Hepatocyte (in vitro differentiated cells): ENCODE measurements around the gene ARHGAP6. TPM values are rescaled to one million over a fixed set of nuclear protein-coding genes. Genes with fewer than 3 reads are reported as not detected.

Source experiments
- DNase-seq: peaks from one replicate; pipeline ENCODE4 v3.0.0-alpha.2; 2016; ENCODE audit warnings: low spot score
- H2AFZ ChIP-seq: fragments of 200-600 bp; sonication (generic); 2 replicates; pipeline ENCODE4 v1.6.0; 2016; ENCODE audit warnings: antibody characterized with exemption, mild to moderate bottlenecking
- H3K27ac ChIP-seq: fragments of 200-600 bp; sonication (generic); 2 replicates; pipeline ENCODE4 v1.5.1; 2016; ENCODE audit warnings: mild to moderate bottlenecking
- H3K27me3 ChIP-seq: fragments of 200-600 bp; sonication (generic); 2 replicates; pipeline ENCODE4 v1.6.1; 2016
- H3K36me3 ChIP-seq: fragments of 200-600 bp; sonication (generic); replicated peaks from 2 replicates; pipeline ENCODE4 v1.5.1; 2016; ENCODE audit warnings: low read depth; ENCODE audit not compliant: insufficient read depth
- H3K4me1 ChIP-seq: fragments of 200-600 bp; sonication (generic); 2 replicates; pipeline ENCODE4 v1.5.1; 2016; ENCODE audit warnings: mild to moderate bottlenecking, moderate library complexity; ENCODE audit not compliant: insufficient read depth
- H3K4me2 ChIP-seq: fragments of 200-600 bp; sonication (generic); 2 replicates; pipeline ENCODE4 v1.6.0; 2016
- H3K4me3 ChIP-seq: fragments of 200-600 bp; sonication (generic); 2 replicates; pipeline ENCODE4 v1.5.1; 2016; ENCODE audit warnings: mild to moderate bottlenecking
- H3K79me2 ChIP-seq: fragments of 200-600 bp; sonication (generic); 2 replicates; pipeline ENCODE4 v1.6.0; 2017; ENCODE audit warnings: mild to moderate bottlenecking
- H3K9me2 ChIP-seq: fragments of 200-600 bp; sonication (generic); replicated peaks from 2 replicates; pipeline ENCODE4 v1.6.0; 2017; ENCODE audit warnings: mild to moderate bottlenecking; ENCODE audit not compliant: insufficient read depth
- H3K9me3 ChIP-seq: fragments of 200-600 bp; sonication (generic); 2 replicates; pipeline ENCODE4 v1.5.1; 2016; ENCODE audit warnings: low read depth, mild to moderate bottlenecking
- H4K20me1 ChIP-seq: fragments of 200-600 bp; sonication (generic); 2 replicates; pipeline ENCODE4 v1.6.0; 2016; ENCODE audit warnings: mild to moderate bottlenecking; ENCODE audit not compliant: insufficient read depth, poor library complexity, severe bottlenecking
- EZH2 ChIP-seq: fragments of 200-600 bp; sonication (generic); IDR thresholded peaks from 2 replicates; pipeline ENCODE4 v1.6.1; 2016; ENCODE audit warnings: antibody characterized with exemption, mild to moderate bottlenecking, borderline replicate concordance
- EZH2phosphoT487 ChIP-seq: fragments of 200-600 bp; sonication (generic); IDR thresholded peaks from one replicate; pipeline ENCODE4 v1.6.1; 2018; ENCODE audit warnings: antibody characterized with exemption, mild to moderate bottlenecking, low read depth, moderate library complexity; ENCODE audit not compliant: unreplicated experiment, severe bottlenecking
- WGBS: methylation state at CpG from one replicate; pipeline ENCODE4 v1.1.6; 2016; ENCODE audit warnings: low lambda C conversion rate; ENCODE audit errors: missing lambda C conversion rate; 5-methylcytosine and 5-hydroxymethylcytosine counted together
- polyA plus RNA-seq: library from polyadenylated mRNA; unstranded; fragments of >200 nt; fragmentation: Nextera tagmentation; extraction: Ambion mirVana; gene quantifications from 2 replicates; pipeline ENCODE4 v1.2.1, GENCODE V29; 2016
- total RNA-seq: library from RNA; depleted of rRNA; stranded (reverse); fragments of >200 nt; gene quantifications from 2 replicates; pipeline ENCODE4 v1.2.3, GENCODE V29; 2014
- TF ChIP-seq, protein P1 (sequence below): fragments of 200-600 bp; sonication (generic); IDR thresholded peaks from 2 replicates; pipeline ENCODE4 v1.5.1; 2016; ENCODE audit warnings: antibody characterized with exemption, mild to moderate bottlenecking; ENCODE audit not compliant: poor library complexity

The ARHGAP6 gene
- total and polyA plus RNA-seq, 2 experiments from 2014 or later: 4.9 to 6.9 TPM

DNA sequence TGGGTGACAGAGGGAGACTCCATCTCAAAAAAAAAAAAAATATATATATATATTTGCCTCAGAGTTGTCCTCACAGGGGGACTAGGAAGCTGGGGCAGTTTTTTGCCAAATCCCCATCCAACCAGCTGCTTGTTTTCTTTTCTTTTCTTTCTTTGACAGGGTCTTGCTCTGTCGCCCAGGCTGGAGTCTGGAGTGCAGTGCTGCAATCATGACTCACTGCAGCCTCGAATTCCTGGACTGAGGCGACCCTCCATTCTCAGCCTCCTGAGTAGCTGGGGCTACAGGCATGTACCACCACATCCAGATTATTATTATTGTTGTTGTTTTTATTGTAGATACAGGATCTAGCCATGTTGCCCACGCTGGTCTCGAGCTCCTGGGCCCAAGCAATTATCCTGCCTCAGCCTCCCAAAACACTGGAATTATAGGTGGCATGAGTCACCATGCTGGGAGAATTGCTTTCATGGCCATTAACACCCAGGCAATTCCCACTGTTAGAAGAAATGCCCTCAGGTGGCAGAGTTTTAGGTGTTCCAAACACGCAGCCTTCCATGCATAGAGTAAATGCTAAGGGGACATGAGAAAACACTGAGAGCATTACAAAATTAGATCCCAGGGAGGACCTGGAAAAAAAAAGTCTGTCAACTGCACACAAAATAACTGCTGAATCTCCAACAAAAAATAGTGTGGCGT lies 98.0 kb downstream of the ARHGAP6 start:
- Histone ChIP-seq H3K4me1 (no peaks in the 10 kb centered on the region), H2AFZ (no peak overlapping the region), H3K27ac (no peak overlapping the region), H3K36me3 (no peaks in the 10 kb centered on the region), H3K79me2 (no peaks in the 10 kb centered on the region), H3K4me3 (no peak overlapping the region), H3K4me2 (no peak overlapping the region), H3K9me2 (no peaks in the 10 kb centered on the region), H3K9me3 (no peaks in the 10 kb centered on the region), H3K27me3 (no peaks in the 10 kb centered on the region), H4K20me1 (no peaks in the 10 kb centered on the region)
- WGBS: 81% methylated on average over 7 of the region's 7 CpGs
- DNase-seq: no peak
- TF ChIP-seq EZH2 (no peak), EZH2phosphoT487 (no peak)
- TF ChIP-seq, protein P1, sequence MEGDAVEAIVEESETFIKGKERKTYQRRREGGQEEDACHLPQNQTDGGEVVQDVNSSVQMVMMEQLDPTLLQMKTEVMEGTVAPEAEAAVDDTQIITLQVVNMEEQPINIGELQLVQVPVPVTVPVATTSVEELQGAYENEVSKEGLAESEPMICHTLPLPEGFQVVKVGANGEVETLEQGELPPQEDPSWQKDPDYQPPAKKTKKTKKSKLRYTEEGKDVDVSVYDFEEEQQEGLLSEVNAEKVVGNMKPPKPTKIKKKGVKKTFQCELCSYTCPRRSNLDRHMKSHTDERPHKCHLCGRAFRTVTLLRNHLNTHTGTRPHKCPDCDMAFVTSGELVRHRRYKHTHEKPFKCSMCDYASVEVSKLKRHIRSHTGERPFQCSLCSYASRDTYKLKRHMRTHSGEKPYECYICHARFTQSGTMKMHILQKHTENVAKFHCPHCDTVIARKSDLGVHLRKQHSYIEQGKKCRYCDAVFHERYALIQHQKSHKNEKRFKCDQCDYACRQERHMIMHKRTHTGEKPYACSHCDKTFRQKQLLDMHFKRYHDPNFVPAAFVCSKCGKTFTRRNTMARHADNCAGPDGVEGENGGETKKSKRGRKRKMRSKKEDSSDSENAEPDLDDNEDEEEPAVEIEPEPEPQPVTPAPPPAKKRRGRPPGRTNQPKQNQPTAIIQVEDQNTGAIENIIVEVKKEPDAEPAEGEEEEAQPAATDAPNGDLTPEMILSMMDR: no peak

DNA sequence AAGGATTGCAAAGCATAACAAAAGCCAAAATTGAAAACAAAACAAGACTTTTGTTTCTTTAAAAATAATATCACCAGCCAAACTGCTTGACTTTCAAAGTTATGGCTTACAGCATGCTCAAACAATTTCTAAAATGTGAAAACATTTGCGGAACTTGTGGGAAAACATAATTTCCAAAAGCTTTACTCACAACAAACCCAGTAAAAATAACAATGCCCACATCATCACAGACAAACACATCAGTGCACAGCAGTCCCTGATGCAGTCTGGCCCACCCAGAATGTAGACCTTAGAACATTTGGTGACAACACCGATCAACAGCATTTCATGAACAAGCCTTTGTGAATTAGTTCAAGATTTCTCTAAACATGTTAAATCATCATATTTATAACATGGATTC lies 98.9 kb downstream of the ARHGAP6 start:
- TF ChIP-seq, protein P1: no peak
- no peak for TF ChIP-seq EZH2phosphoT487
- Histone ChIP-seq H3K4me2 (no peak overlapping the region), H3K27ac (no peak overlapping the region), H3K27me3 (no peaks in the 10 kb centered on the region), H3K79me2 (no peaks in the 10 kb centered on the region), H4K20me1 (no peaks in the 10 kb centered on the region), H3K36me3 (no peaks in the 10 kb centered on the region), H3K4me3 (no peak overlapping the region), H3K4me1 (no peaks in the 10 kb centered on the region), H2AFZ (no peak overlapping the region), H3K9me3 (no peaks in the 10 kb centered on the region), H3K9me2 (no peaks in the 10 kb centered on the region)
- DNase-seq: no peak
- WGBS: 94% methylated on average over 2 of the region's 2 CpGs

DNA sequence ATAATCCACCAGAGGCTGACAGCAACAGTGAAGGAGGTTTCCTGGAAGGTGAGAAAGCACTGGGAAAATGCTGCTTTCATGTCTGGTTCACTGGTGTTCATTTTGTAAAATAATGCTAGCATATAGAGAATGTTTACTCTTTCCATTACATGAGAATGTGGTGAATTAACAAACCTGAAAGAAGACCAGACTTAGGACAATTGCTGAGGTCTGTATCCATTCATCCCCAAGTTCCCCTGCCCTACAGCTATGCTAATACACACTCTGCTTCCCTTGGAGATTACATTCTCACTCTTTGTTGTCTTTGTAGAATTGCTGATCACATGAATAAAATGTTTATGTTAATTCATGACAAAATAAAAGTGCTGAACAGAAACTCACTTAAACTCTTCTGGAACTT lies 99.5 kb downstream of the ARHGAP6 start:
- no peak for DNase-seq
- Histone ChIP-seq H3K79me2 (no peaks in the 10 kb centered on the region), H4K20me1 (no peaks in the 10 kb centered on the region), H3K4me1 (no peaks in the 10 kb centered on the region), H3K27me3 (no peaks in the 10 kb centered on the region), H2AFZ (no peak overlapping the region), H3K9me2 (no peaks in the 10 kb centered on the region), H3K27ac (no peak overlapping the region), H3K4me3 (no peak overlapping the region), H3K4me2 (no peak overlapping the region), H3K36me3 (no peaks in the 10 kb centered on the region), H3K9me3 (no peaks in the 10 kb centered on the region)
- TF ChIP-seq EZH2 (no peak), EZH2phosphoT487 (no peak)

DNA sequence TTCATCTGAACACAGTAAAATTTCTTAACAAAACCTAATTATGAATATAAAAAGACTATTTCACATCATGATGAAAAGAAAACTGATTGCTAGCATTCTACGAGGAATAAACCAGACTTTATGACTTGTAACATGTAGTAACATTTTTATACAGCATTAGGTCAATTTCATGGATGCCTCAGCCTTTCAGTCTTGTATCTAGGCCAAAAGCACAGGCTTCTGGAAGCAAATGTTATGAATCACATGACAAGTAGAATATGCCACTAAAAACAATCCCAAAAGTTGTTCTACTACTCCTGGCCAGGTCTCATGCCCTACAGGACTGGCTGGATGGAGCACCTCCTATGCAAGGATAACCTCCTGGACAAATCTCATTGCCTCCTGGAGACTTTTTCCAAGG lies 101.2 kb downstream of the ARHGAP6 start:
- TF ChIP-seq EZH2phosphoT487 (no peak), EZH2 (no peak)
- TF ChIP-seq, protein P1: no peak
- H3K36me3 ChIP-seq: no peaks in the 10 kb centered on the region
- H3K4me3 ChIP-seq: no peak overlapping the region
- WGBS: 59% methylated on average over 1 of the region's 1 CpG
- DNase-seq: no peak
- H3K27me3 ChIP-seq: no peaks in the 10 kb centered on the region
- no peaks in the 10 kb centered on the region for H3K4me1 ChIP-seq
- no peaks in the 10 kb centered on the region for H3K9me3 ChIP-seq
- H3K4me2 ChIP-seq: no peak overlapping the region
- no peaks in the 10 kb centered on the region for H3K9me2 ChIP-seq
- H2AFZ ChIP-seq: no peak overlapping the region
- H3K27ac ChIP-seq: no peak overlapping the region
- H3K79me2 ChIP-seq: no peaks in the 10 kb centered on the region
- H4K20me1 ChIP-seq: no peaks in the 10 kb centered on the region
